Uterus (tissue), 4 donors: ENCODE results near the gene SMIM27. TPM values are rescaled to one million over a fixed set of nuclear protein-coding genes. Genes with fewer than 3 reads are reported as not detected.
"Not testable (repeated sequence)": the region's sequence is repeated elsewhere in the genome, so short reads cannot be mapped to it uniquely, and the experiment has no call there.

ENCODE experiments used
- DNase-seq, 2 donors: peaks; one replicate each; pipeline ENCODE4 v3.0.0-alpha.2; 2019 to 2020
- H3K27ac ChIP-seq, 2 donors: fragments of 200-600 bp; sonication (generic); 1 replicate in 1 of 2; 2 replicates in 1 of 2; pipeline ENCODE4 v1.5.1; 2016 to 2018
- H3K27me3 ChIP-seq, 2 donors: fragments of 200-600 bp; sonication (generic); one replicate each; pipeline ENCODE4 v1.5.1; 2018 to 2019; ENCODE audit warnings: control low read depth in 1 of 2
- H3K36me3 ChIP-seq, 2 donors: fragments of 200-600 bp; sonication (generic); one replicate each; pipeline ENCODE4 v1.5.1; 2019; ENCODE audit warnings: control low read depth in 1 of 2
- H3K4me1 ChIP-seq, 2 donors: fragments of 200-600 bp; sonication (generic); one replicate each; pipeline ENCODE4 v1.5.1; 2018 to 2019; ENCODE audit warnings: control low read depth in 1 of 2
- H3K4me3 ChIP-seq, 2 donors: fragments of 200-600 bp; sonication (generic); 1 replicate in 1 of 2; 2 replicates in 1 of 2; pipeline ENCODE4 v1.5.1; 2018 to 2019; ENCODE audit warnings: mild to moderate bottlenecking in 1 of 2
- H3K9me3 ChIP-seq, 2 donors: fragments of 200-600 bp; sonication (generic); one replicate each; pipeline ENCODE4 v1.5.1; 2019; ENCODE audit warnings: control low read depth in 1 of 2
- CTCF ChIP-seq, 4 experiments: fragments of 200-600 bp in 2 of 4; fragments of 450-650 bp in 2 of 4; sonication (generic) in 2 of 4; IDR thresholded peaks; one replicate each; pipeline ENCODE4 v1.5.1; 2016 to 2019; ENCODE audit warnings: antibody characterized with exemption in 4 of 4, mild to moderate bottlenecking in 2 of 4, moderate library complexity in 1 of 4
- POLR2A ChIP-seq, 2 donors: fragments of 450-650 bp; IDR thresholded peaks; one replicate each; pipeline ENCODE4 v1.6.1; 2016; ENCODE audit warnings: antibody characterized with exemption in 2 of 2, mild to moderate bottlenecking in 1 of 2, moderate library complexity in 1 of 2
- intact Hi-C: fragments of 100-400 bp; cut with DNase I; formaldehyde crosslinking; loops from one replicate; pipeline ENCODE4 v1.15.1; 2023; ENCODE audit warnings: low total_unique reads
- total RNA-seq, 4 donors: library from RNA; depleted of rRNA in 3 of 4; stranded (reverse); fragments of >200 nt in 3 of 4; gene quantifications; one replicate each; pipeline versions ENCODE4 v1.1.0 to v1.2.4, GENCODE V29; 2014 to 2023
- donor health status: DM: yes; HTN: yes; CAD: no.

The SMIM27 gene
- total RNA-seq, 4 donors from 2014 or later = 1.7 to 8.1 TPM; not detected in 2

GRCh38 chr9:32590898-32591297, 38.8 kb downstream of the SMIM27 start:
- Histone ChIP-seq H3K27me3 (no peaks in the 10 kb centered on the region), H3K27ac (no peak overlapping the region), H3K36me3 (no peaks in the 10 kb centered on the region), H3K4me3 (no peak overlapping the region), H3K9me3 (no peaks in the 10 kb centered on the region), H3K4me1 (no peaks in the 10 kb centered on the region)
- no peak for DNase-seq
- TF ChIP-seq CTCF (IDR thresholded peaks at IDR 0.05) (no peak), POLR2A (IDR thresholded peaks at IDR 0.05) (no peak)
- intact Hi-C loops = no loop called here

GRCh38 chr9:32596096-32596865, 44.2 kb downstream of the SMIM27 start:
- Histone ChIP-seq H3K27ac (no peak overlapping the region), H3K4me3 (no peak overlapping the region), H3K4me1 (no peaks in the 10 kb centered on the region), H3K36me3 (no peaks in the 10 kb centered on the region), H3K27me3 (no peaks in the 10 kb centered on the region), H3K9me3 (no peaks in the 10 kb centered on the region)
- DNase-seq = no peak
- TF ChIP-seq CTCF (IDR thresholded peaks at IDR 0.05) (no peak), POLR2A (IDR thresholded peaks at IDR 0.05) (no peak)
- intact Hi-C loops = no loop called here

GRCh38 chr9:32596936-32597335, 44.8 kb downstream of the SMIM27 start:
- no peak for DNase-seq
- Histone ChIP-seq H3K9me3 (no peaks in the 10 kb centered on the region), H3K27ac (no peak overlapping the region), H3K36me3 (no peaks in the 10 kb centered on the region), H3K4me3 (no peak overlapping the region), H3K27me3 (no peaks in the 10 kb centered on the region), H3K4me1 (no peaks in the 10 kb centered on the region)
- intact Hi-C loops = no loop called here
- TF ChIP-seq CTCF (IDR thresholded peaks at IDR 0.05) = no peak
- TF ChIP-seq POLR2A (IDR thresholded peaks at IDR 0.05) = no peak

GRCh38 chr9:32599021-32599420, 46.9 kb downstream of the SMIM27 start:
- H3K36me3 ChIP-seq, H3K4me3 ChIP-seq, H3K27me3 ChIP-seq, DNase-seq, intact Hi-C loops, H3K27ac ChIP-seq, H3K9me3 ChIP-seq, H3K4me1 ChIP-seq: not testable (repeated sequence)

Other genes starting within 250 kb of the SMIM27 start
- gene ACO1, start 167.7 kb upstream of the SMIM27 start, total RNA-seq = 10 to 100 TPM in 3 of 4 donors, 1 to 10 TPM in 1; 10.0 to 39.5 (median 24.9) TPM
- 10 to 100 TPM in 3 of 4 donors, 1 to 10 TPM in 1; 2.6 to 22.5 (median 14.3) TPM for gene RIGI, start 26.1 kb upstream of the SMIM27 start, total RNA-seq
- 10 to 100 TPM; 12.8 to 49.3 (median 27.3) TPM for gene TOPORS, start 259 bp downstream of the SMIM27 start, total RNA-seq
- gene NDUFB6, start 20.8 kb downstream of the SMIM27 start, total RNA-seq = 100 to 1,000 TPM in 1 of 4 donors, 10 to 100 TPM in 3; 33.8 to 181 (median 54.5) TPM
- under 1 TPM in 2 of 4 donors, not detected in 2; under 0.01 to 0.07 TPM for gene TAF1L, start 83.3 kb downstream of the SMIM27 start, total RNA-seq
- under 1 TPM in 1 of 4 donors, not detected in 3; 0.55 TPM for gene TMEM215, start 231.2 kb downstream of the SMIM27 start, total RNA-seq